ENCODE results near the gene LEF1. TPM values are rescaled to one million over a fixed set of nuclear protein-coding genes. Genes with fewer than 3 reads are reported as not detected.

Gene LEF1
- total and polyA plus RNA-seq, 2 experiments from 2014 or later: 0.50 to 0.73 TPM

- H3K27ac ChIP-seq (ENCODE audit: low read depth): no peak overlapping the region
- H2AFZ ChIP-seq: 0 out of 2 replicates have a peak overlapping the region, but pooled peaks have one; percentile 19
- H3K36me3 ChIP-seq (ENCODE audit: insufficient read depth): no peaks in the 10 kb centered on the region
- no peaks in the 10 kb centered on the region for H3K36me3 Mint-ChIP-seq (ENCODE audit: low read depth)
- H3K9me2 ChIP-seq (ENCODE audit: insufficient read depth): 0 out of 2 replicates have a peak, but pooled peaks cover 3% of the 10 kb centered on the region
- no peak overlapping the region for H3K4me3 ChIP-seq
- TF ChIP-seq EZH2phosphoT487 (IDR thresholded peaks at IDR 0.05; ENCODE audit: unreplicated experiment) (no peak), POLR2AphosphoS5 (IDR thresholded peaks at IDR 0.05; ENCODE audit: low read depth) (no peak), ETS1 (IDR thresholded peaks at IDR 0.05) (no peak), ZNF462 (CRISPR knock-in tag; IDR thresholded peaks at IDR 0.05) (no peak), ZNF114 (CRISPR knock-in tag; IDR thresholded peaks at IDR 0.05) (no peak), JUNB (IDR thresholded peaks at IDR 0.05; ENCODE audit: unreplicated experiment) (no peak), EZH2 (IDR thresholded peaks at IDR 0.05; ENCODE audit: low read depth, unreplicated experiment) (no peak)
- no peaks in the 10 kb centered on the region for H3F3A ChIP-seq (replicated peaks; ENCODE audit: low read depth)
- no peaks in the 10 kb centered on the region for H3K79me2 ChIP-seq (replicated peaks; ENCODE audit: insufficient read depth)
- H3K27me3 Mint-ChIP-seq (ENCODE audit: insufficient read depth, low read depth, poor library complexity): no peaks in the 10 kb centered on the region
- peaks cover 12% of the 10 kb centered on the region for H3K4me1 Mint-ChIP-seq
- ATAC-seq (no peak), DNase-seq (ENCODE audit: low spot score) (no peak)
- no peaks in the 10 kb centered on the region for H4K20me1 ChIP-seq (replicated peaks; ENCODE audit: insufficient read depth)
- no peaks in the 10 kb centered on the region for H3K27me3 ChIP-seq (ENCODE audit: insufficient read depth)
- H3K4me2 ChIP-seq: no peak overlapping the region
- H3K9me3 Mint-ChIP-seq: no peaks in the 10 kb centered on the region
- H3K4me3 Mint-ChIP-seq: no peak overlapping the region
- no peak overlapping the region for H3K27ac Mint-ChIP-seq
- H3K4me1 ChIP-seq (ENCODE audit: insufficient read depth): peaks cover 5% of the 10 kb centered on the region; the same call in 1 of the 2 replicates
Observed at GRCh38 chr4:108097990-108098553, 70.7 kb downstream of the LEF1 start.

Data from GM23338 (cell line).